NCI-H446 treated with DMSO at 0.1 percent for 48 hours (cell line): ENCODE data around the gene ASIC4.

Experiments
- DNase-seq: peaks from one replicate; lab custom pipeline; 2025; lab: John Stamatoyannopoulos, UW

Gene ASIC4

GRCh38 chr2:219536425-219536824, 22.1 kb downstream of the ASIC4 start:
- no peak for DNase-seq

GRCh38 chr2:219536967-219537366, 22.7 kb downstream of the ASIC4 start:
- DNase-seq = no peak

GRCh38 chr2:219537657-219538488, 23.6 kb downstream of the ASIC4 start:
- no peak for DNase-seq

DNA sequence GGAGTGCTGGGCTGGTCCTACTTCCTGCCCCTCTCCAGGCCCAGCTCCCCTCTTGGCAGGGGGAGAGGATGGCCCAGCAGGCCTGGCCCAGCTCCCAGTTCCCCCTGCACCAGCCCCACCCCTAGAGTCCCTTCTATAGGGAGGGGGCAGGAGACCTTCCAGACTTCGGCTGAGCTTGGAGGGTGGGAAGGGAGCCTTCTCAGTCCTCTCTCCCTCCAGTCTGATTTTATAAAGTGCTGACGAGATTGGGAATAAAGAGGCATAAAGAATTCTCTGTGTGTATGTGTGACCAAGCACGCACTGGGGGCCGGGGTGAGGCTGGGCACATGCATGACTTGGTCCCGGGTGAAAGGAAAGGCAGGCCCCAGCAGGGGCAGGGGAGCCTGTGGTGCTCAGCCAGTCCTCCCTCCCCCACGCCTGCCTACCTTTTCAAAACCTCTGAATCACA, 24.2 kb downstream of the ASIC4 start:
- peak; percentile 44 for DNase-seq

- no peak for DNase-seq
Observed at GRCh38 chr2:219538956-219539788, 24.9 kb downstream of the ASIC4 start.

- DNase-seq = no peak
Observed at GRCh38 chr2:219539926-219540678, 25.8 kb downstream of the ASIC4 start.

DNA sequence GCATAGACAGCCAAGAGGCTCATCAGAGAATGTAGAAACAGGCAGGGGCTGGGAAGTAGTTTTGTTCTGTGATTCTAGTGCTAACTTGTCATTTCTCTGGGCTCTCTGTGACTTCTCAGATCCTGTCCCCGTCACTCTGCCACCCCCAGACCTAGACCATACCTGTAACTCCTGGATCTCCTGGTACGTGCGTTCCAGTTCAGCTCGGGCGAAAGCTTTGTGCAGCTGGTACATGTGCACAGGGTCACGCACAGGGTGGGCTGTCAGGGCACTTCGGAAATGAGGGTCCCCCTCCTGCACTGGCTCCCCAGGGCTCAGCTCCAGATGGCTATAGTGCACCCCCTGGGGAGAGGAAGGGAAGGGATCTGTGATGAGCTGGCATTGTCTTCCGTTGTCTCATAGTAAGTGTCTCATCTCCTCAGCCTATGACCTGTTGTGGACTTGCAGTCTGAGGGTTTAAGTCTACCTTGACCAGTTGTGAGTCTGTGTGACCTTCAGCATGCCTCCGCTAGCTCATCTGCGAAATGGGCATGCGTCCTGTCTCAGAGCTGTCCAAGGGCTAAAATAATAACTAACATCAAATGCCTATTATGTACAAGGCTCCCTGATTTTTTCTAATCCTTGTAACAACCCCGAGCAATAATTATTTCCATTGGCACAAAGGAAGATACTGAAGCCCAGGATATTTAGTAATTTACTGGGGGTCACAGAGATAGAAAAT, 26.7 kb downstream of the ASIC4 start:
- DNase-seq = no peak

- DNase-seq = no peak
Observed at GRCh38 chr2:219541611-219542180, 27.4 kb downstream of the ASIC4 start.

GRCh38 chr2:219542931-219543595, 28.8 kb downstream of the ASIC4 start:
- DNase-seq = no peak

DNA sequence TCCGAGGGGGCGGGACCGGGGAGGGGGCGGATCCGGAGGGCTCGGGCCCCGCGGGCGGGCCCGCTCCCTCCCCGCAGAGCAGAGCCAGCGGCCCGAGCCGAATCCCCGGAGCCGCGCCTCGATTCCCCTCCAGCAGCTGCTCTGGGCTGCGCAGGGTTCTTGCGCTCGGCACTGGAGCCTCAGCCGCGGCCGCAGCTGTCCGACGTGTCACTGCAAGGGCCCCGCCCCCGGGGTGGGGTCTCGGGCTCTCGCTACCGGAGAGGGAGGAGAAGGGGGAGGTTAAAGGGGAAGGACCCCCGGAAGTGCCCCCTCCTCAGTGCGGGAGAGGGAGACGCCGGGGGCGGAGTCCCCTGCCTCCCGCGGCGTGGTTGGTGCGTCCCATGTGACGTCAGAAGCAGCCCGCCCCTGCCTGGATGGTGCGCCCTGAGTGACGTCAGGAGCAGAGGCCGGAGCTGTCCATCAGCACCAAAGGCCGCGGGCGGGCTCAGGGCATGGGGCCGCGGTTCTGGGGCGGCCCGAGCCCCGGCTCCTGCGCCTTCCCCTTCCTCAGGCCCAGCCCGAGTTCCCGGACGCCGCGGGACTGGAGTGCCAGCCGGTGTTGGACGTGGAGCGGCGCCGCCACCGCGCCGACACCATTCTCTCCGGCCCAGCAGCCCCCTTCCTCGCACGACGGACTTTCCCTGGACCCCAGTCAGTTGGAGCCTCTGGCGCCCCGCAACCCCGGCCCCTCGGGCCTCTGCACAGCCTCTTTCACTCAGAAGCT, 29.5 kb downstream of the ASIC4 start, which contains the start of the genes CHPF and TMEM198:
CHPF (minus strand) TSS at position 214 of the 763 bp plus-strand sequence. CDS start 271 bp downstream, outside the sequence.
TMEM198 (plus strand) TSS at position 433 of the 763 bp plus-strand sequence. CDS start 700 bp downstream, outside the sequence.
- peak; percentile 96 for DNase-seq

- no peak for DNase-seq
Observed at GRCh38 chr2:219544567-219544966, 30.3 kb downstream of the ASIC4 start.

GRCh38 chr2:219545295-219545942, 31.1 kb downstream of the ASIC4 start:
- DNase-seq = no peak

DNA sequence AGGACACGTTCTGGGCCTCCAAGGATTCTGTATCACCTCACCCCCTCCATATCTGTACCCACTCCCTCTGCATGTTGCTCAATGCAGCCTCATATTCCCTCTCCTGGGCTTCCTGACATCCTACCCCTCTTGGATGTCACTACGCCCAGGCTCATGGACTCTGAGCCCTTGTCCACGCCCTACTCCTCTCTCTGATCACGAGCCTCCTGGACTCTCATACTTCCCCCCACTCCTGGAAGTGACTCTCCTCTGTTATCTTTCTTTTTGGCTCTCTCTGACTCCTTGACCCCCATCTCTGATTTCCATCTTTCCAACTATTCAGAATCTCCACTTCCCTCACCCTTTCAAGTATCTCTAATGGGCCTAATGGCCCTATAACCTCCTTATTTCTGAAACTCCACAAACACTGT, 31.7 kb downstream of the ASIC4 start:
- no peak for DNase-seq

GRCh38 chr2:219547621-219548020, 33.3 kb downstream of the ASIC4 start:
- DNase-seq = no peak

DNA sequence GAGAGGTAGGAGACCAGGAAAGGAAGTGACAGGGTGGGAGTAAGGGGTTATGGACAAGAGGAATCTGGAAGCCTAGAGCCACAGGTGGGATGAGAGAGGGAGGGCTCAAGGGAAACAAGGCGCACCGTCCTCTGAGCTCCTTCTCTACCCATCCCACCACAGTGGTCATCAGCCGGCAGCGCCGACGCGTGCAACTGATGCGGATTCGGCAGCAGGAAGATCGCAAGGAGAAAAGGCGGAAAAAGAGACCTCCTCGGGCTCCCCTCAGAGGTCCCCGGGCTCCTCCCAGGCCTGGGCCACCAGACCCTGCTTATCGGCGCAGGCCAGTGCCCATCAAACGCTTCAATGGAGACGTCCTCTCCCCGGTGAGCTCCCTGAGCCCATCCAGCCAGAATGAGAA, 34.7 kb downstream of the ASIC4 start:
- DNase-seq = no peak

- no peak for DNase-seq
Observed at GRCh38 chr2:219549619-219550018, 35.3 kb downstream of the ASIC4 start.

GRCh38 chr2:219551441-219552381, 37.4 kb downstream of the ASIC4 start:
- DNase-seq = no peak
